PC-3 (cell line): Measurements from ENCODE around the gene CBARP. TPM values are rescaled to one million over a fixed set of nuclear protein-coding genes. Genes with fewer than 3 reads are reported as not detected.

Source experiments
- ATAC-seq: fragments of 200-7000 bp; cut with Tn5 transposase; 2 replicates; pipeline ENCODE4 v1.9.1; 2020; ENCODE audit warnings: mild to moderate bottlenecking, moderate library complexity
- BruUV-seq: library from RNA; stranded (reverse); fragments of 400-500 nt; replicated peaks from 2 replicates; lab custom pipeline; 2021; lab: Mats Ljungman, UMichigan
- CTCF ChIA-PET: fragments of 300-600 bp; sonication (Branson Sonifier 250); formaldehyde crosslinking; loops from one replicate; lab custom pipeline; 2022; ENCODE audit warnings: antibody characterized with exemption; lab: Charles Lee
- POLR2A ChIA-PET: fragments of 300-600 bp; sonication (Branson Sonifier 250); formaldehyde crosslinking; loops from one replicate; lab custom pipeline; 2022; ENCODE audit warnings: antibody characterized with exemption; ENCODE audit not compliant: unreplicated experiment; lab: Charles Lee
- DNase-seq: peaks from one replicate; pipeline ENCODE4 v3.0.0-alpha.2; 2015
- H2AFZ ChIP-seq: fragments of 300-600 bp; sonication (generic); 2 replicates; pipeline ENCODE4 v1.6.0; 2016; ENCODE audit warnings: antibody characterized with exemption, low read length
- H3F3A ChIP-seq: fragments of 300-600 bp; sonication (generic); one replicate; pipeline ENCODE4 v1.6.0; 2017; ENCODE audit warnings: antibody characterized with exemption, low read length, control low read depth, mild to moderate bottlenecking; ENCODE audit not compliant: unreplicated experiment
- H3K27ac ChIP-seq: fragments of 300-600 bp; sonication (generic); 2 replicates; pipeline ENCODE4 v1.5.1; 2016; ENCODE audit warnings: mild to moderate bottlenecking, low read length
- H3K27me3 ChIP-seq: fragments of 300-600 bp; sonication (generic); 2 replicates; pipeline ENCODE4 v1.6.1; 2016; ENCODE audit warnings: low read length, mixed read lengths
- H3K36me3 ChIP-seq: fragments of 300-600 bp; sonication (generic); 2 replicates; pipeline ENCODE4 v1.6.1; 2016; ENCODE audit warnings: low read depth, mixed run types, low read length, mixed read lengths
- H3K4me1 ChIP-seq: fragments of 300-600 bp; sonication (generic); 2 replicates; pipeline ENCODE4 v1.5.1; 2016; ENCODE audit warnings: low read length; ENCODE audit not compliant: insufficient read depth
- H3K4me2 ChIP-seq: fragments of 300-600 bp; sonication (generic); 2 replicates; pipeline ENCODE4 v1.6.0; 2016; ENCODE audit warnings: low read length
- H3K4me3 ChIP-seq: fragments of 300-600 bp; sonication (generic); 2 replicates; pipeline ENCODE4 v1.5.1; 2016; ENCODE audit warnings: mild to moderate bottlenecking, low read length, mixed read lengths
- H3K79me2 ChIP-seq: fragments of 300-600 bp; sonication (generic); 2 replicates; pipeline ENCODE4 v1.6.1; 2017; ENCODE audit warnings: low read length, mixed read lengths
- H3K9ac ChIP-seq: fragments of 300-600 bp; sonication (generic); 2 replicates; pipeline ENCODE4 v1.6.0; 2016; ENCODE audit warnings: mild to moderate bottlenecking, low read length
- H3K9me2 ChIP-seq: fragments of 300-600 bp; sonication (generic); replicated peaks from 2 replicates; pipeline ENCODE4 v1.6.1; 2016; ENCODE audit warnings: mixed run types, low read length, mixed read lengths
- H3K9me3 ChIP-seq: fragments of 300-600 bp; sonication (generic); 2 replicates; pipeline ENCODE4 v1.6.1; 2016; ENCODE audit warnings: low read length, mixed read lengths
- H4K20me1 ChIP-seq: fragments of 300-600 bp; sonication (generic); 2 replicates; pipeline ENCODE4 v1.6.1; 2016; ENCODE audit warnings: low read length, mixed read lengths
- EZH2 ChIP-seq: fragments of 300-600 bp; sonication (generic); IDR thresholded peaks from one replicate; pipeline ENCODE4 v1.6.1; 2017; ENCODE audit warnings: antibody characterized with exemption, mild to moderate bottlenecking, low read length; ENCODE audit not compliant: unreplicated experiment
- EZH2phosphoT487 ChIP-seq: fragments of 300-600 bp; sonication (generic); IDR thresholded peaks from 2 replicates; pipeline ENCODE4 v1.6.1; 2018; ENCODE audit warnings: mild to moderate bottlenecking, antibody characterized with exemption, low read length, borderline replicate concordance
- intact Hi-C: fragments of 100-400 bp; cut with micrococcal nuclease; formaldehyde crosslinking; loops from 2 replicates; pipeline ENCODE4 v1.9.0; 2023
- total RNA-seq: library from RNA; depleted of rRNA; stranded (reverse); fragments of >200 nt; gene quantifications from 2 replicates; pipeline ENCODE4 v1.2.3, GENCODE V29; 2014
- TF ChIP-seq, protein P1 (sequence below): fragments of 300-600 bp; sonication (generic); conservative IDR thresholded peaks from 2 replicates; pipeline ENCODE4 v1.5.1; 2017; ENCODE audit warnings: antibody characterized with exemption, low read depth, mild to moderate bottlenecking, low read length

Gene CBARP
- total RNA-seq, 1 experiment from 2014 or later: 3.3 TPM

DNA sequence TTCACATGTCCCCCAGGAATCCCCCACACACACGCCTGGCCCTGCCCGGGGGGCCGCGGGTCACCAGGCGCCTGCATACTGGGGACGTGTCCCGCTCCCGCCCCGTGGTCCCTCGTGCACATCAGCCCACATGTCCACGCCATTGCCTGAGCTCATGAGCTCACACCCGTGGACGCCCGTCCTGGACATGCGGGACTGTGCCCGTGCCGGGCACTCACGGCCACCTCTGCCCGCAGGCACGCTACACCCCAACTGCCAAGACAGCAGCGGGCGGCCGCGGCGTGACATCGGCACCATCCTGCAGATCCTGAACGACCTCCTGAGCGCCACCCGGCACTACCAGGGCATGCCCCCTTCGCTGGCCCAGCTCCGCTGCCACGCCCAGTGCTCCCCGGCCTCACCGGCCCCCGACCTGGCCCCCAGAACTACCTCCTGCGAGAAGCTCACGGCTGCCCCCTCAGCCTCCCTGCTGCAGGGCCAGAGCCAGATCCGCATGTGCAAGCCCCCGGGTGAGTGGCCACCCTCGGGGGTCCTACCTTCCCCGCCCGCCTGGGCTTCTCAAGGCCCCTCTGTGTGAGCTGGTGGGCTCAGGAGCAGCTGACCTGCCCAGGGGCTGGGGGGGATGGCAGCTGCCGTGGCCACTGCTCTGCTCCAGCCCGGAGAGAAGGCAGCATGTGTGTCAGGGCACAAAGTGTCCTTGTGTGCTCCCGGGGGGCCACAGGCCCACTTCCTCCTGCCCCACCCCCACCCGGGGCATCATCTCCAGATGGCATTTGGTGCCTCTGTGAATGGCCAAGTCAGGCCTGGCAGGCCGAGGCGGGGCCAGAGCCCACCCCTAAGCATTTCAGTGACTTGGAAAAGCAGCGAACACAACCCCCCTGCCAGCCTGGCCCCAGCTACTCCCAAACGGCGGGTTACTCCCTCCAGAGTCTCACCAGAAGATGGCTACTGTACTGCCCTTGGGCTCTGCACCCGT is 17.7 kb upstream of the CBARP start:
- Histone ChIP-seq H3K27me3 (no peaks in the 10 kb centered on the region), H3K9me2 (no peaks in the 10 kb centered on the region), H3K4me1 (peaks cover 31% of the 10 kb centered on the region), H3K9ac (no peak overlapping the region), H3K9me3 (no peaks in the 10 kb centered on the region), H3K27ac (no peak overlapping the region), H3K4me3 (no peak overlapping the region), H4K20me1 (peaks cover 8% of the 10 kb centered on the region), H3F3A (peaks cover 14% of the 10 kb centered on the region), H2AFZ (no peak overlapping the region), H3K36me3 (peaks cover 45% of the 10 kb centered on the region), H3K4me2 (no peak overlapping the region), H3K79me2 (peaks cover 52% of the 10 kb centered on the region)
- POLR2A ChIA-PET: no interaction called here
- CTCF ChIA-PET: no interaction called here
- ATAC-seq (no peak), DNase-seq (no peak)
- no TSS peak for BruUV-seq
- TF ChIP-seq EZH2: no peak
- no peak for TF ChIP-seq EZH2phosphoT487
- TF ChIP-seq, protein P1, sequence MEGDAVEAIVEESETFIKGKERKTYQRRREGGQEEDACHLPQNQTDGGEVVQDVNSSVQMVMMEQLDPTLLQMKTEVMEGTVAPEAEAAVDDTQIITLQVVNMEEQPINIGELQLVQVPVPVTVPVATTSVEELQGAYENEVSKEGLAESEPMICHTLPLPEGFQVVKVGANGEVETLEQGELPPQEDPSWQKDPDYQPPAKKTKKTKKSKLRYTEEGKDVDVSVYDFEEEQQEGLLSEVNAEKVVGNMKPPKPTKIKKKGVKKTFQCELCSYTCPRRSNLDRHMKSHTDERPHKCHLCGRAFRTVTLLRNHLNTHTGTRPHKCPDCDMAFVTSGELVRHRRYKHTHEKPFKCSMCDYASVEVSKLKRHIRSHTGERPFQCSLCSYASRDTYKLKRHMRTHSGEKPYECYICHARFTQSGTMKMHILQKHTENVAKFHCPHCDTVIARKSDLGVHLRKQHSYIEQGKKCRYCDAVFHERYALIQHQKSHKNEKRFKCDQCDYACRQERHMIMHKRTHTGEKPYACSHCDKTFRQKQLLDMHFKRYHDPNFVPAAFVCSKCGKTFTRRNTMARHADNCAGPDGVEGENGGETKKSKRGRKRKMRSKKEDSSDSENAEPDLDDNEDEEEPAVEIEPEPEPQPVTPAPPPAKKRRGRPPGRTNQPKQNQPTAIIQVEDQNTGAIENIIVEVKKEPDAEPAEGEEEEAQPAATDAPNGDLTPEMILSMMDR: no peak
- intact Hi-C loops: no loop called here

DNA sequence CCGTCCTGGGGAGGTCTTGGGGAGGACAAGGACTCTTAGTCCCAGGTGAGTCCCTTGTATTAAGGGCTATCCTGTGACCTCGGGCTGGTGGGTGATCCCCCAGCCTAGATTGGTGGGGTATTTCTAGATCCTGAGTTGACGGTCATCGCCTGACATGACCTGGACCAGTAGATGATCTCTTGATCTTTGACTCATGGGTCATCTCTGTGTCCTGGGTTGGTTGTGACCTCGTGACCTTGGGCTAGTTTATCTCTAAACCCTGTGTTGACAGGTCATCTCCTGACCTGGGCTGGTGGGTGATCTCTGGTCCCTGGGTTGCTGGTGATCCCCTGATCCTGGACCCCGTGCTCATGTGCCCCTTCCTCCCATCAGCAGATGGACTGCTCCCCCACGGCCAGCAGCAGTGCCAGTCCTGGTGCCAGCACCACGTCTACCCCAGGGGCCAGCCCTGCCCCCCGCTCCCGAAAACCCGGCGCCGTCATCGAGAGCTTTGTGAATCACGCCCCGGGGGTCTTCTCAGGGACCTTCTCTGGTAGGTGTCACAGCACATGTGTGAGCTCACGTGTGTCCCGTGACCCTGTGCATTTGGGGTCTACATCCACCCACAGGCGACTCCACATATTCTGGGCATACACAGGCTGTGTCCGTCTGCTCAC is 16.9 kb upstream of the CBARP start:
- Histone ChIP-seq H2AFZ (no peak overlapping the region), H3K9ac (no peak overlapping the region), H3K4me1 (peaks cover 24% of the 10 kb centered on the region), H3K4me3 (no peak overlapping the region), H3K27me3 (no peaks in the 10 kb centered on the region), H3F3A (peaks cover 14% of the 10 kb centered on the region), H3K36me3 (peaks cover 45% of the 10 kb centered on the region), H3K27ac (no peak overlapping the region), H3K4me2 (no peak overlapping the region), H3K9me3 (no peaks in the 10 kb centered on the region), H3K79me2 (peaks cover 56% of the 10 kb centered on the region), H4K20me1 (peaks cover 8% of the 10 kb centered on the region), H3K9me2 (no peaks in the 10 kb centered on the region)
- CTCF ChIA-PET: no interaction called here
- DNase-seq (no peak), ATAC-seq (no peak)
- no peak for TF ChIP-seq EZH2
- TF ChIP-seq EZH2phosphoT487: no peak
- TF ChIP-seq, protein P1: no peak
- BruUV-seq: no TSS peak
- POLR2A ChIA-PET: no interaction called here
- intact Hi-C loops: no loop called here
